Tongue (tissue), 2 donors: Measurements from ENCODE around the gene SOCS4. TPM values are rescaled to one million over a fixed set of nuclear protein-coding genes. Genes with fewer than 3 reads are reported as not detected.

Experiments
- DNase-seq: peaks from one replicate; pipeline ENCODE4 v3.0.0-alpha.2; 2015
- total RNA-seq: library from RNA; depleted of rRNA; stranded (reverse); fragments of >200 nt; gene quantifications from one replicate; pipeline ENCODE4 v1.2.3, GENCODE V29; 2014

Gene SOCS4
- total RNA-seq, 1 donor from 2014 or later = 14.0 TPM

DNA sequence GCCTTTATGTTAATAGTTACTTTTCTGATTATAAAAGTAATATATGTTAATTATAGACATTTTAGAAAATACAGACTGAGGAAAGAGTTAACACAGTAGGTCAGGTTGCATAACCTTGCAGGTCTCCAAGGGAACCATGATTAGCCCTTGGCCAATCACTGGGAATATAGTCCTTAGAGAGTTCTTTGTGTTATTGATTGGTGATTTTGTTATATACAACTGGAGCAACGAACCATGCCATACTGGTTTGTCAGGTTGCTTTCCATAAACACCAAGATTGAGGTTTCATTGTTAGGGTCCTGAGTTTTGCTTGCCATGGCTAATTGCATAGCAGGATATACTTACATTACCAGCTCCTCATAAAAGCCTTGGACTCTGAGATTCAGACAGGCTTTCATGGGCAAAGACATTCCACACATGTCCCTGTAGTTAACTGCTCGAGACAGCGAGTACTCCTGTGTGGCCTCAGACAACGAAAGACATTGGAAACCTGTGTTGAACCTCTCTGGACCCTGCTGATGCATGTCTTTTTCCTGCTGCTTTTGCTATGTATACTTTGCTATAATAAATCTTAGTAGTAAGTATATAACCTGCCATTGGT lies 58.1 kb downstream of the SOCS4 start:
- DNase-seq = no peak

DNA sequence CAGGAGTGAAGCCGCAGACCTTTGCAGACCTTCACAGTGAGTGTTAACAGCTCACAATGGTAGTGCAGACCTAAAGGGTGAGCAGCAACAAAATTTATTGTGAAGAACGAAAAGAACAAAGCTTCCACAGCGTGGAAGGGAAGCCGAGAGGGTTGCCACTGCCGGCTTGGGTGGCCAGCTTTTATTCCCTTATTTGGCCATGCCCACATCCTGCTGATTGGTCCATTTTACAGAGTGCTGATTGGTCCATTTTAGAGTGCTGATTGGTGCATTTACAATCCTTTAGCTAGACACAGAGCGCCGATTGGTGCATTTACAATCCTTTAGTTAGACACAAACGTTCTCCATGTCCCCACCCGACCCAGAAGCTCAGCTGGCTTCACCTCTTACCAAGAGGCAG lies 59.9 kb downstream of the SOCS4 start:
- no peak for DNase-seq

DNA sequence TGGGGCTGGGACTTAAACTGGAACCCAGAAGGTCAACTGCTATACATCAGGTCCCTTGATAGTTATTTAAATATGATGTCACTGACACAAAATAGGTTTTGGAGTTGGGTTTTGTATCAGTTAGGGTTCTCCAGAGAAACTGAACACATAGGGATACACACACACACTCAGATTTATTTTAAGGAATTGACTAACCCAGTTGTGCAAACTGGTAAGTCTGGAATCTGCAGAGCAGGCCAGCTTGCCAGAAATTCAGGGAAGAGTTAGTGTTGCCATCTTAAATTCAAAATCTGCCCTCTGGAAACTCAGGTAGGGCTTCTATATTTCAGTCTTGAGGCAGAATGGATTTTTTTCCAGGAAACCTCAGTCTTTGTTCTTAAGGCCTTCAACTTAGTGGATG lies 61.3 kb downstream of the SOCS4 start:
- no peak for DNase-seq

DNA sequence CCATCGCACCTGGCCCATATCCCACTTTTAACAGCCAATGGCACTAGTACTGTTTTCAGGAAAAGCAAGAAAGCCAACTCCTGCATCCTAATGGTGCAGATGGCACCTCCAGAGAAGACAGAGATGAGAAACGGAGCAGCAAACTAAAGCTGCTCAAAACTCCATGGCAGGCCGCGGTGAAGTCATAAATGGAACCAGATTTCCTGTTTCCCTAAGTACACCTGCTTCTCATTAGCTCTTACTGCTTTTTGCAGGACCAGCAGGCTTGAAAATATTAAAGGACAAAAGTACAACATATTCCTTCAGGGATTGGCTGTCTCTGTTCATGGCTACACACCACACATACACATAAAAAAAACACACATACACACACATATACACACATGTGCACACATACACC lies 65.3 kb downstream of the SOCS4 start:
- DNase-seq = peak; percentile 73

DNA sequence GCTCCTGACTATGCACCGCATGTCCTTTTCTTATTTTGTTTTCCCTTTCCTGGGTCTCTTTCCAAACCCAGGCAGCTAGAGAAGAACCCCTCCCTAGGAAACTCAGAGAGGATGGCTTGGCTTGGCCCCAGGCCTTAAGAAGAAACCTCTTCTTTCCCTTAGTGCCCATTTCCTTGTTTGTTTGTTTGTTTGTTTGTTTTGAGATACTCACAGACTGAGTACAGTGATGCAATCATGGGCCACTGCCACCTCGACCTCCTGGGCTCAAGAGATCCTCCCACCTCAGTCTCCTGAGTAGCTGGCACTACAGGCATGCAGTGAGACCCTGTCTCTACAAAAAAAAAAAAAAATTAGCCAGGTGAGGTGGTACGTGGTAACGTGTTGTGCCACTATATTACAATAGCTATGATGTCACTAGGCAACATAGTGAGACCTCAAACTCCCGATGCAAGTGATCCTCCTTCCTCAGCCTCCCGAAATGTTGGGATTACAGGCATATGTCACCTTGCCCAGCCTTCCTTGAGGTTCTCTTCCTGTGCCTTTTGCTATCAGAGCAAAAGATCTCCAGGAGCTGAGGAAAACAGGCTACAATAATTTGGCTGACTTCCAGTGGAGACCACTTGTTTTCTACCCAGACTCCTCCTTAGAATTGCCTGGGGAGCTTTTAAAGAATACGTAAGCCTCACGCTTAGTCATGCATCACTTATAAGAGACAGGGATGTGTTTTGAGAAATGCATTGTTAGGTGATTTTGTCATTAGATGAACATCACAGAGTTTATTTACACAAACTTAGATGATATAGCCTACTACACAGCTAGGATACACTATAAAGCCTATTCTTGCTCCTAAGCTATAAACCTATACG lies 67.5 kb downstream of the SOCS4 start:
- DNase-seq = peak; percentile 49

DNA sequence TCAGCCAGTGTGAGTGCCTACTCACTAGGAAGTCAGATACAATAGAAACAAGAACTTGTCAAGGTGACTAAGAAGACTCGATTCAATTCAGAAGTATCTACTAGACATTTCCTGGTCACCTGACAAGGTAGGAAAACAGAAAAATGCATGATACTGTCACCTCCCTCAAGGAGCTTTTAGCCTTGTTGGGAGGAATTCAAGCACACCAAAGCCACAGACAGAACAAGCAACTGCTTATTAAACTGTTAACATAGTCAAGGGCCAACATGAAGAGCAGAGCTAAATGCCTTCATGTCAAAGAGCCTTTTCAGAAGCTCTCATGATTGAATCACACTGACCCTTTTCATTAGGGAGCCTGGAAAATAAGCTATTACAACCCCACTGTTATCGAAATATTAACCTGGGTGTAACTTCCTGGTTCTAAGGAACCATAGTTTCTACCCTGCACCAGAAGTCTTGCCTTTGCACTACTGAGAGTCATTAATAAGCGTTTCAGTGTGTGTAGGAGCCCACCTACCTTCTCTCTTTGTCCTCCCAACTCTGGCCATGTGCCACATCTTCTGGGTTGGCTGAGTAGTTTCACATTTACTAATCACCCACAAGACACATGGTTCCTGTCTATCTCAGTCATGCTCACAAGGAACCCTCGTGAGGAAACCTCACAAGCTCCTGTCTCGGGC lies 71.0 kb downstream of the SOCS4 start:
- DNase-seq = no peak

DNA sequence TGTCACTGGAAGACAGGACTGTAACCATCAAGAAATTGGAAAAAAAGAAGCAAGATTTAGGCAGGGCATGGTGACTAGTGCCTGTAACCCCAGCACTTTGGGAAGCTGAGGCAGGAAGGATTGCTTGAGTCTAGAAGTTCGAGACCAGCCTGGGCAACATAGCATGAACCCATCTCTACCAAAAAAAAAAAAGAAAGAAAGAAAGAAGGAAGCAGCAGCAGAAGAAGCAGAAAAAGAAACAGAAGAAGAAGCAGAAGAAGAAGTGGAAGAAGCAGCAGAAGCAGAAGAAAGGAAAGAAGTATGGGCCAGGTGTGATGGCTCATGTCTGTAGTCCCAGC lies 71.5 kb downstream of the SOCS4 start:
- DNase-seq = no peak

Other genes with a start within 250 kb of the SOCS4 start
- 4.2 TPM for gene GCH1, start 124.4 kb upstream of the SOCS4 start, total RNA-seq
- 13.3 TPM for gene WDHD1, start 137 bp upstream of the SOCS4 start, total RNA-seq
- 35.1 TPM for gene MAPK1IP1L, start 24.4 kb downstream of the SOCS4 start, total RNA-seq
- gene LGALS3, start 102.0 kb downstream of the SOCS4 start, total RNA-seq = 114 TPM
- 12.6 TPM for gene DLGAP5, start 164.3 kb downstream of the SOCS4 start, total RNA-seq
- gene FBXO34, start 244.2 kb downstream of the SOCS4 start, total RNA-seq = 40.7 TPM